GM18519 (cell line): ENCODE measurements around the gene SLAMF9.
"Not testable (repeated sequence)": the region's sequence is repeated elsewhere in the genome, so short reads cannot be mapped to it uniquely, and the experiment has no call there.

Experiments
- ATAC-seq: cut with Tn5 transposase; IDR thresholded peaks from one replicate; pipeline ENCODE4 v1.9.1; 2021; ENCODE audit warnings: mild to moderate bottlenecking, moderate library complexity; ENCODE audit not compliant: unreplicated experiment, low FRiP score

SLAMF9 gene

GRCh38 chr1:159904036-159904435, 50.0 kb downstream of the SLAMF9 start:
- not testable (repeated sequence) for ATAC-seq

- ATAC-seq: no peak
These were observed 51.5 kb downstream of the SLAMF9 start for GRCh38 chr1:159902541-159902940.
